Germinal center (tissue), 1 donor: ENCODE data around the gene GALNT4.

Source experiments
- DNase-seq: peaks from one replicate; pipeline ENCODE4 v3.0.0; 2012; ENCODE audit warnings: mixed read lengths, low spot score

The GALNT4 gene

DNA sequence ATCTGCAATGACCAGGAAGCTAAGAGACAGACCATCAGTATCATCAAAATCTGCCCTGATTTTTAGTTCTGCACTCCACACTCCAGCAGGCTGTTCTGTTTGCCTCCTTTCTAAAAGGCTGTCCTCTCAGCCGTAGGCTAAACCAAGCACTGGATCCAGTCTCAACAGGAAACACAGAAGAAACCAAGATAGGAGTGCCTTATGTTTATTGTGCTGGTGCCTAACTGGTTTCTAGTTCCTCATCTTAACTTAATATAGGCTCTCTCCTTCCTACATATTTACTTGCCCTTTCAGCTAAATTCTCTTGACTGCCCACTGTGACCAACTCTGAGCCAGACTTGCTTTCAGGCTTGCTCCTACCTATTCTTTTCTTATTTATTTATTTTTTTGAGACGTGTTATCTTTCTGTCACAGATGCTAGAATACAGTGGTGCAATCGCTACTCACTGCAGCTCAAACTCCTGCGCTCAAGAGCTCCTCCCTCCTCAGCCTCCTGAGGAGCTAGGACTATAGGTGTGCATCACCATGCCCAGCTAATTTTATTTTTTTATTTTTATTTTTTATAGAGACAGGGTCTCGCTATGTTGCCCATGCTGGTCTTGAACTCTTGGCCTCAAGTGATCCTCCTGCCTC, 30.8 kb downstream of the GALNT4 start:
- DNase-seq = peak; percentile 35

DNA sequence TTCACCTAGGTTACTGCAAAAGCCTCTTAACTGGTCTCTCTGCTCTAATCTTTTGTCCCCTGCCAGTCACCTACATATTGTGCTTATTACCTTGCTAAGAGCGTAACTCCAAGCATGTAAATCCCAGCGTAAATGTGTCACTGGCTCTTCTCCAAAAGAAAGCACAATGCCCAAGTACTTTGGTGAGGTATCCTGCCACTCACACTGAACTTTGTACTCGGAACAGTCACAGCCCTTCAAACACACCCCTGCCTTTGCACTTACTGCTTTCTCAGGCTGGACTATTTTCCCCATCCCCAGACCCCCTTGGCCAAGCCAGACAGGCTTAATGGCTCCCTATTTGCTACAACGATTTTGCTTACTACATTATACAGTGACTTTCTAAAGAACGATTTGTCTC, 31.7 kb downstream of the GALNT4 start:
- DNase-seq = no peak

DNA sequence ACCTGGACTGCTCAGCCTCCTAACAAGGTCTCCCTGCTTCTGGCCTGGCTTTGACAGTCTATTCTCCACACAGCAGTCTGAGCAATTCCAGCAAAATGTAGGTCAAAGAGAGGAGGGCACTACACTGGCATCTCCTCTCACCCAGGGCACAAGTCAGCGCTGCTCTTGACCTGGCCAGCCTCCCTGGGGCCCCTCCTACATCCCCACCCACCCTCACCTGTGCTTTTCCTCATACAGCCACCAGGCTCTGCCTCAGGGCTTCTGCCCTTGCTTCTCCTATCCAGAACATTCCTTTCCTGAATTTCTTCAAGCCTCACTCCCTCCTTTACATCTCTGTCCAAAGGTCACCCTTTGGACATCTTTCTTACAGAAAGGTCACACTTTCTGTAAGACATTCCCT, 33.7 kb downstream of the GALNT4 start:
- no peak for DNase-seq

DNA sequence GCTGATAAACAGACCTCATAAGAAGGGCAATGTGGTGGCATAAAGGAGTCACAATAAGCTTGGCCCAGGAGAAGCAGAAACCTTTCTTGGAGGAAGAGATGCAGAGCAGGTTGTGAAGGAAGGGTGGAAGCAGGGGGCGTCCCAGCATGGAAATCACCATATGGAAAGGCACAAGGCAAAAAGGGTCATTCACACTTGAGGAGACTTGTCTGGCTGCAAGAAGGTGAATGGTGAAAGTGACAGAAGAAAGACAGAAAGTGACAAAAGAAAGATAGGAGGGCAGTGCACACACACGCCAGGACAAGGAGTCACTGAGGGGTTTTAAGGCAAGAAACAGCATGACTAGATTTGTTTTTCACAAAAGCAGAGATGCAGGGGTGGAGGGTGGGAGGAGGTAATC, 38.3 kb downstream of the GALNT4 start:
- DNase-seq = no peak

DNA sequence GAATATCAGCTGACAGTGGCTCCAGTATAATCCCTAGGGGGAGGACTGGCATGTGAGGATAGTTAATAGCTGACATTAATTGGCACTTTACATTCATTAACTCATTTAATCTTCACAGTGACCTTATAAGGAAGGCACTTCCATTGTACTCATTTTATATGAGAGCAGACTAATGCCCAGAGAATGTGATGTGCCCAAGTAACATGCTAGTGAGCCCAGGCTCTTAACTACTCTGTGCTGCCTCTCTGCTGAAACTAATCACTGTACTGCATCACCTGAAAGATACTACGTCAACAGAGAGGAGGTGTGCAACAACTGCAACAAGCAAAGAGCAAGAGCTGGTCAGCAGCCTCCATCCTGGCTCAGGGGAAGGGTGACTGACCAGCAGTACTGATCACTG, 40.1 kb downstream of the GALNT4 start:
- DNase-seq = no peak

DNA sequence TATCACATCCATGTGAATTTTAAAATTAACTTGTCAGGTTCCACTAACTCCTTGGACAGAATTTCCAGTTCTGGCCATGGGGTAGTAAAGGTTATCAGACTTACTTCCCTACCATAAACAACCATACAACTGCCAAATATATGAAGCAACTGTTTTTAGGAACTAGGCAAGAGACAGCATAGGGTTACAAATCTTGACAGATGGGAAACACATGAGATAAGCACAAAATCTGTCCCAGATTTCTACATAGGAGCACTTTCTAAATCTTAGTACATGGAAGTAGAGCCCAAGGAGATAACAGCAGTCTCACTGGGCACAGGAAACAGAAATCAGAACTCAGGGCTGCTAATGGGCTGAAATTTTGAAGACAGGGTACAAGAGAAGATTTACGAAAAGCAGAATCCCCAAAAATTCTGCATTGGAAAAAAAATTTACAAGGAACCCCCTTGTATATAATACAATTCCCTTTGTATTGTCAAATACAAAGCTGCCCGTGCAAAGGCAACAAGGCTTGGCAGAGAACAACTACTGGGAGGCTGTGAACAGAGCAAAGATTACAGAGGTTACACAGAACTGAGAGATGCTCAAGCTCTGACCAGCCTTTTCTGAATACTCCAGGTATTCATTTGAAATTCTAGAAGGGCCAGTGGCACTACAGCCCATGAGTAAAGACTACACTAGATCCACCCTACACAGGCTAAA, 43.2 kb downstream of the GALNT4 start:
- DNase-seq = no peak

DNA sequence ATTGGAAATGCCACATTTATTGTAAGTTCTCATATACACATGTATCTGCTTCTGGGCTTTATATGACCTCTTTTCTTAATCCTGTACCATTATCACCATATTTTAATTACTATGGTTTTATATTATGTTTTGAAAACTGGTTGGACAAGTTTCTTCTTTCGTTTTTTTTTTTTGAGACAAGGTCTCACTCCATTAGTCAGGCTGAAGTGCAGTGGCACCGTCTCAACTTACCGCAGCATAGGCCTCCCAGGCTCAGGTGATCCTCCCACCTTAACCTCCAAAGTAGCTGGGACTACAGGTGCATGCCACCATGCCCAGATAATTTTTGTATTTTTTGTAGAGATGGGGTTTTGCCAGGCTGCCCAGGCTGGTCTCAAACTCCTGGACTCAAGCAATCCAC, 44.6 kb downstream of the GALNT4 start:
- DNase-seq = no peak

DNA sequence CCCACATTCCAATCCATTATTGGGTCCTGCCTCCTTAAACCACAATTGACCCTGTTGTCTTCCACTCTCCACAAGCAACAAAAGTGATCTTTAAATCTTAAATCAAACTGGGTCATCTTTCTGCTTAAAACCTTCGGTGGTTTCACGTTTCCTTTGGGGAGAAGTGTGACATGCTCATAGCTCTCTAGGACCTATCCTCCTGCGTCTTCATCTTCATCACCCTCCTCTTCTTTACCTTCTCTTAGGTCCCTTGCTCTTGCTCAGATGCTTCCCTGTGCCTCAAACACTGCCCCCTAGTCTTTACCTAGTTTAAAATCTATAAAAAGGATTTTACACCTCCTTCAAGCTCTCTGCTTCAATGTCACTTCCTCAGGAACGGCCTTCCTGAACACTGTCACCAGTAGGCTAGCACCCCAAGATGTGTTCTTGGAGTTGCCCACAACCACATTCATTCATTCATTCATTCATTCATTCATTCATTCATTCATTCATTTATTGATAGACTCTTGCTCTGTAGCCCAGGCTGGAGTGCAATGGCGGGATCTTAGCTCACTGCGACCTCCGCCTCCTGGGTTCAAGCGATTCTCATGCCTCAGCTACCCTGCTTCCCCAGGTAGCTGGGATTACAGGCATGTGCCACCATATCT, 46.8 kb downstream of the GALNT4 start:
- DNase-seq = no peak

DNA sequence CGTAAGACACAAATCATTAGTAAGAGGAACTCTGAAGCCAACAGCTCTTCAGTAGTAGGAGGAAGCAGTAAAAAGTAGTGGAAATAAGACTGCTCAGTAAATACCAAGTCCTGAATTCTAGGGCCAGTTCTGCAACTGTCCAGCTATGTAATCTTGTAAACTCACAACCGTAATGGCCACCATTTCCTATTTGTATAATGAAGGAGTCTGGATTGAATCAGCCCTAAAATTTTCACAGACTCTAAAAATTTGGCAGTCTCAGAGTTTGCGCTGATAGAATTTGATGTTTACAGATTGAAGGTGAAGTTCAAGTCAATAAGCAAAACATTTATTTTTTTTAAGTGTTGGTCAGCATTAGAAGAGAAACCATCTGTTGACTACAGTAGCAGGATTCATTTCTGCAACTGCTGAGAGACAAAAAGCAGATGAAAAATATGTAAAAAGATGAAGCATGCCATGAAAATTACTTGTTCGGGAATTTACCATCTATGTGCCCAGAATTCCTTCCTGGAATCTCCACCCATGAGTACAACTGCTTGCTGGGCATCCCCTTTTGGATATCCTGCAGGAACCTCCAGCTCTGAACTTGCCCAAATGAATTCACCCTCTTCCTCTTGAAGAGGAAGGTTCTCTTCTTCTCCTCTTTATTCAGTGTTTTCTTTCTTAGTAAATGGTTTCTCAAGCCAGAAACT, 47.5 kb downstream of the GALNT4 start:
- DNase-seq = no peak

DNA sequence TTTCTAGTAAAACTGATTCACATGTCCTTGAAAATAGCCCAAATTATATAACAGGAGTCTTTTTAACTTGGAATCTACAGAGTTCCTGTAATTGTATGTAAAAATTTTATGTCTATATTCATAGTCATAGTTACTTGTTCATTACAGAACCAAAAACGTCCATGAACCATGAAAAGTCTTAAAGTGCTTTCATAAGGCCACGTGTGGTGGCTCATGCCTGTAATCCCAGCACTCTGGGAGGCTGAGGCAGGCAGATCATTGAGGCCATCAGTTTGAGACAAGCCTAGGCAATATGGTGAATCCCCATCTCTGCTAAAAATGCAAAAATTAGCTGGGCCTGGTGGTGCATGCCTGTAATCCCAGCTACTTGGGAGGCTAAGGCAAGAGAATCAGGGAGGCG, 48.4 kb downstream of the GALNT4 start:
- DNase-seq = no peak

DNA sequence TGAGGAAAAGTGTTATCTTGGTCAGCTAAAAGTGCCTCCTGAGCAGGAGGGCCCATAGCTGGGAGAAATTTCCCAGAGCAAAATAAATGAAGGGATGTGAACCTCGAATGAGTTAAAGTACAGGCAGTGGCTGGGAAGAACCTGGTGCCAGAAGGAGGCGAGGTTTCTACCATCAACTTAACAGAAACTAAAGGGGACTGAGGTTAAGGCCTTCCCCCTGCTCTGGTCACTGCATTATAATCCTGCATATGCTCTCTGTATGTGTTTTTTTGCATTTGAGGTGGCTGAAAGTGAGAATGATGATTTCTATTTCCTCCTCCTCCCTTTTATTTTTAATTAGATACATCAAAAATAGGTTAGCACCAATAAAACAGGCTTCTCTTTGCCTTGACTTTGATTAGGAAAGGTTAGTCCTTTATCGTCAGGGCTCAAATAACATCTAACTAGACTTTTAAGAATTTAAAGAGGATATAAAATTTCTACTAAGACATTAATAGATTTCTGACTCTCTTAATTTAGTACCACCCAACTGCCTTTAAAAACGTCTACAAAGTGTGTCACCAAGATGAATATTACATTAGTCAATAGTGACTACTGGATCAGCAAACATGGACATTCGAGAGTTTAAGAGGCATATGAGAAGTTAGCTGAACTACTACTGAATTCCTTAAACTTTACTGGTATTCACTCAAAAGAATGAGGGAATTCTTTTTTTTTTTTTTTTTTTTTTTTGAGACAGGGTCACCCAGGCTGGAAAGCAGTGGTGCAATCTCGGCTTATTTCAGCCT, 49.2 kb downstream of the GALNT4 start:
- no peak for DNase-seq

DNA sequence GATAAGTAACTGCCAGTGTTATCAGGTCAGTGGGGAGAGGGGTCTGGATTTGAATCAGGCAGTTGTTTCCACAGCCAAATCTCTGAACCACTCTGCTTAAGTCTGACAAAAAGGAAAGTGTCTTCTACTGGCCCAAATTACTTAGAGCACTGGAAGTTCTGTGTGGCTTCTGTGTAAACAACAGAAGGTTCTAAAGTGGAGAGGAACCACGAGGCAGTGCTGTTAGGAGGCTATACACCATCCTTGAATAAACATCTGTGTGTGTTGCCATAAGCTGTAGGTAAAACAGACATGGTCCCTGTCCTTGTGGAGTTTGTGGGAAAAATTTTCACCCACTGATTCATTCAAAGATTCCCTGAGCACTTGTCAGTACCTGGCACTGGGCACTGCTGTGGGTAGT, 50.0 kb downstream of the GALNT4 start:
- DNase-seq = no peak
